Cardiac muscle cell (in vitro differentiated cells and primary cell): ENCODE data around the gene CALCOCO1. TPM values are rescaled to one million over a fixed set of nuclear protein-coding genes. Genes with fewer than 3 reads are reported as not detected.
A peak's percentile ranks its signal among the peaks of the same experiment; 100 is the strongest.

ENCODE experiments used
- DNase-seq, 2 donors: peaks; one replicate each; pipeline versions ENCODE4 v3.0.0 to v3.0.0-alpha.2; 2010 to 2017; ENCODE audit warnings: low read depth in 1 of 2, low spot score in 1 of 2
- H3K27ac ChIP-seq: fragments of 200-600 bp; sonication (generic); 2 replicates; pipeline ENCODE4 v1.5.1; 2016
- H3K27me3 ChIP-seq: fragments of 200-600 bp; sonication (generic); 2 replicates; pipeline ENCODE4 v1.6.0; 2016; ENCODE audit warnings: control low read depth
- H3K36me3 ChIP-seq: fragments of 200-600 bp; sonication (generic); 2 replicates; pipeline ENCODE4 v1.5.1; 2016; ENCODE audit warnings: control low read depth
- H3K4me1 ChIP-seq: fragments of 200-600 bp; sonication (generic); 2 replicates; pipeline ENCODE4 v1.8.1; 2017; ENCODE audit warnings: low read depth, mild to moderate bottlenecking, mixed run types
- H3K4me3 ChIP-seq: fragments of 200-600 bp; sonication (generic); 2 replicates; pipeline ENCODE4 v1.5.1; 2016; ENCODE audit warnings: mild to moderate bottlenecking
- H3K9me3 ChIP-seq: fragments of 200-600 bp; sonication (generic); 2 replicates; pipeline ENCODE4 v1.5.1; 2017; ENCODE audit warnings: low read depth, mild to moderate bottlenecking, control low read depth
- CTCF ChIP-seq: IDR thresholded peaks from 2 replicates; pipeline ENCODE4 v1.5.1; 2012; ENCODE audit warnings: low read depth, mild to moderate bottlenecking, low read length
- polyA plus RNA-seq: library from polyadenylated mRNA; unstranded; fragments of >200 nt; fragmentation: Nextera tagmentation; extraction: Ambion mirVana; gene quantifications from 2 replicates; pipeline ENCODE4 v1.2.1, GENCODE V29; 2016
- total RNA-seq: library from RNA; depleted of rRNA; stranded (reverse); fragments of >200 nt; gene quantifications from 2 replicates; pipeline ENCODE4 v1.2.3, GENCODE V29; 2016

Gene CALCOCO1
- total and polyA plus RNA-seq, 2 experiments from 2014 or later = 128 to 187 TPM

- Histone ChIP-seq H3K4me1 (no peaks in the 10 kb centered on the region), H3K36me3 (no peaks in the 10 kb centered on the region), H3K9me3 (no peaks in the 10 kb centered on the region), H3K27me3 (peaks cover 91% of the 10 kb centered on the region), H3K4me3 (no peak overlapping the region), H3K27ac (no peak overlapping the region)
- TF ChIP-seq CTCF = no peak
- no peak for DNase-seq
These were observed 19.8 kb upstream of the CALCOCO1 start for GRCh38 chr12:53747095-53747494.

DNA sequence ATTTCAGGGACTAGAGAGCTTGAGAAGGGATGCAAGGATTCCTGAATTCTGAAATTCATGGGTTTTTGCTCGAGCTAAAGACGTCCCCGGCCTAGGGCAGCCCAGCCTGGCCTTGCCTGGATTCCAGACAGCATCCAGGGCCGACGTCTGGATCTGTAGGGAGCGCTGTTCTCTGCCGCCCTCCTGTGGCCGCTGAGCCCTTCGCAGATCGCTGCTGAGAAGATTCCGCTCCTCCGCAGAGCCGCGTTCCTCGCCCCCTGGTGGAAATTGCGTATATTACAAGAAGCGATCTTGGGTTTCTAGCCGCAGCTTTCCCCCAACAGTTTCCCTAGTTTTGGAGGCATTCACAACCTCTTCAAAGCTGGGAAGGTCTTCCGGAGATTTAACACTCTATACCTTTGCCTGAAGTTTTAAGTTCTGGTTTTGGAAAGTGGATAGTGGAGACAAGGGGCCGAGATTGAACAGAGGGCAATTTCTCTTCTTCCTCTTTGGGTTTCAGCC lies 19.4 kb upstream of the CALCOCO1 start:
- DNase-seq = peak; percentile 94
- Histone ChIP-seq H3K27ac (no peak overlapping the region), H3K9me3 (no peaks in the 10 kb centered on the region), H3K4me3 (no peak overlapping the region), H3K4me1 (no peaks in the 10 kb centered on the region), H3K36me3 (no peaks in the 10 kb centered on the region), H3K27me3 (peaks cover 91% of the 10 kb centered on the region)
- peak; percentile 100 for TF ChIP-seq CTCF

DNA sequence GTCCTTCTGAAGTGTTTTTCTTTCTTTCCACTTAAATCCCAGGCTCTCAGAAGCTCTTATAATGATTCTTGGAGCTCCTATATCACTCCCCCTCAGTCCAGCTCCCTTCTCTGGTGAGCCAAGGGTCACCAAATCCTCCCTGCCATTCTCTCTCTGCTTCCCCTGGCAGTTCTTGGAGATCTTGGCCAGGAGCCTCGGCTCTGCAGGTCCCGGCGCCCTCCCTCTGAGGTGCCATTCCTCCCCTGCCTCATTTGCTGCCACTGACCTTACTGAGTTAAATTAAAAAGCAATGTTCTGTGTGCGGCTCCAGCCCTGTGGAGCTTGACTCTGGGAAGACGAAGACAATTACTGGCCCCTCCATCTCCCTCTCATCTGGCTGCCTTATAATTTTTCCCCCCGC lies 17.5 kb upstream of the CALCOCO1 start:
- Histone ChIP-seq H3K9me3 (no peaks in the 10 kb centered on the region), H3K4me1 (no peaks in the 10 kb centered on the region), H3K27me3 (peaks cover 90% of the 10 kb centered on the region), H3K27ac (no peak overlapping the region), H3K4me3 (no peak overlapping the region), H3K36me3 (no peaks in the 10 kb centered on the region)
- TF ChIP-seq CTCF = no peak
- no peak for DNase-seq

- no peak for DNase-seq
- no peak overlapping the region for H3K27ac ChIP-seq
- peaks cover 90% of the 10 kb centered on the region for H3K27me3 ChIP-seq
- TF ChIP-seq CTCF = no peak
- H3K9me3 ChIP-seq = no peaks in the 10 kb centered on the region
- H3K4me1 ChIP-seq = no peaks in the 10 kb centered on the region
- H3K4me3 ChIP-seq = no peak overlapping the region
- H3K36me3 ChIP-seq = no peaks in the 10 kb centered on the region
These were observed 16.8 kb upstream of the CALCOCO1 start for GRCh38 chr12:53744130-53744441.

DNA sequence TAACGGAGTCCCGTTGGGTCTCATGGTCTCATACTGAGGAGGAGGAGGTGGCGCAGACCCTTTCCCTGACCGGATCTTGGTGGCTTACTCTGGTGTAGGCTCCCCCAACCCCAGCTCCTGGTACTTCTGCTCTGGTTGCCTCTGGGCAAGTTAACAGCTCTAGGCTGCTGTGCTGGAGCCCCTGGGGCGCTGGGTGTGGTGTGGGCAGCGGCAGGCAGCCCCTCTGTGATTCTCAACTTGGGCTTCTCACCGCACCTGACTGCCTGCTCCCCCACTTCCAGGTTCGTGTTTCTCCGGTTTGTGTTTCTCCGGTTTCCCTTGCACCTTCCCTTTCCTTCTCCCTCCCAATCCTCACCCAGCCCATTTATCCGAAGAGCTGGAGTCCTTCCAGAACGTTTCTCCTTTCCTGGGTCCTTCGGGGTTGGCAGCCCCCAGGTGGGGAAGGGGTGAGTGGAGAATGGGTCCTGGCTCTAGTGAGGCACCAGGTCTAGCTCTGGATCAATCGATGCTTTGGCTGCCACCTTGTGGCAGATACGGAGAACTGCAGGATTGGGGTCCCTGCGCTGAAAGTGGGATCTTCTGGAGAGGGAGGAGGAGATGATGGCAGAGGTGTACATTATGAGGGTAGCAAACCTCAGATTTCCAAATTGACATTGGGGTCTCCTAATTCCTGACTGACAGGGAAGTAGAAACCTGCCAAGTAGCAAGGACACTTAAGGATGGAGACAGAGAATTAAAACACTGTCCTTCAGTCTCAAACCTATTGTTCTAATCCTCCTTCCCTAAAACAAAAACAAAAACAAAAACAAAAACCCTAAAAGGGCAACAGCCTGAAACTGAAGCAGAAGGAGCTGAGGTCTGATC lies 16.2 kb upstream of the CALCOCO1 start:
- peak; percentile 95 for TF ChIP-seq CTCF
- H3K27ac ChIP-seq = no peak overlapping the region
- H3K9me3 ChIP-seq = no peaks in the 10 kb centered on the region
- peak; percentile 64 to 79 for DNase-seq
- H3K4me3 ChIP-seq = no peak overlapping the region
- no peaks in the 10 kb centered on the region for H3K36me3 ChIP-seq
- H3K4me1 ChIP-seq = no peaks in the 10 kb centered on the region
- peaks cover 90% of the 10 kb centered on the region for H3K27me3 ChIP-seq
